Measurements from ENCODE around the gene NOTCH2.
"Not testable (repeated sequence)": the region's sequence is repeated elsewhere in the genome, so short reads cannot be mapped to it uniquely, and the experiment has no call there.

Gene NOTCH2
- total RNA-seq: 131 to 330 reads per million in 2 donors

DNA sequence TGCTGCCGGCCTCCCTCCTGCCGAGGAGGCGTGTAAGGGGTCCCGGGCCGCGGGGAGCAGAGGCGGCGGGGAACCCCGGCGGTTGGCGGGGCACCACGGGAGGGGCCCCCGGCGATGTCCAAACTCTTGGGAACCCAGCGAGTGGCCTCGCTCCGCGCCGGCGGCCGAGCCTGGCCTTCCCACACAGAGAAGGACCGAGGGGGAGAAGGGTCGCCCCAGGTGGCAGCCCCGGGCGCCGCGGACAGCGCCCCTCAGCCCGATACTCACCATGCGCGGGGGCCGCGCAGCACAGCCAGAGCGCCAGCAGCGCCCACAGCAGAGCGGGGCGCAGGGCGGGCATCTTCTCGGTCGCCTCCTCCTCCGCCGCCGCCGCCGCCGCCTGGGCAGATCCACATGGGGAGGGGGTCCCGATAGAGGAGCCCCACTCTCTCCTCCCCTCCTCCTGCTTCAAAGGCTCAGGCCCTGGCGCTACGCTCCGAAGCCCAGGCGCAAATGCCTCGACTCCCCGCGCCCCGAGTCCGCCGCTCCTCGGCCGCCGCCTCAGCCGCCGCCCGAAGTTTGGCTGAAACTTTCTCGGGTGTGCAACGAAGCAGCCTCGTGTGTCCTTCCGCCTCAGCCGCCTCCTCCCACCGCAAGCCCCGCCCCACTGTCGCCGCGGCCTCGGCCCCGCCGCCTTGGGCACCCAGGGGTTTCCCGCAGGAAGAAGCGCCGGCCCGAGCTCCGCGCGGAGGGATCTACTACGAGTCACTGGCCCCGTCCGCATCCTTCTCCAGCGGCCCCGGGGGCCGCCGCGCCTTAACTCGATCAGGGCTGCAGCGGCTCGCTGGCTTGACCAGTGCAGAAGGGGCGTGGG lies at the start of gene NOTCH2:
Gene NOTCH2 (minus strand): TSS at position 596 of the 853 bp plus-strand sequence. CDS start 256 bp downstream, at position 340.
- peak; percentile 52 for DNase-seq

- DNase-seq: not testable (repeated sequence)
These were observed 48.1 kb upstream of the NOTCH2 start for GRCh38 chr1:120117371-120118177.

DNA sequence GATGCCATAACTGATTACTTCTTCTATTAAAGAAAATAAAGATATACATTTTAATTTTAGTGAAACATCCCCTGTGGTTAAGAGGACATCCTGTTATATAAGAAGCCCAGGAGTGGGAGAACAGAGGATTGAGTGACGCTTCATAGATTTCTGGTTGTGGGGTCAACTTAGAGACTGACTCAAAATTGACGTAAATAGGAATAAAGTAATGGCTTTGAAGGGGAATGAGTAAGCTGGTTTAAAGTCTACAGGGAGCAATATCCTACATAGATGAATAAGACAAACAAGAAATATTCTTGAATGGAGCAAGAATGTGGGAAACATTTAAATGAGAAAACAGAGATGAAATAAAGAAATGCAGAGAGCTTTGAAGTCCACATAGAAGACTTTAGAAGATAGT lies 46.6 kb upstream of the NOTCH2 start:
- not testable (repeated sequence) for DNase-seq

DNA sequence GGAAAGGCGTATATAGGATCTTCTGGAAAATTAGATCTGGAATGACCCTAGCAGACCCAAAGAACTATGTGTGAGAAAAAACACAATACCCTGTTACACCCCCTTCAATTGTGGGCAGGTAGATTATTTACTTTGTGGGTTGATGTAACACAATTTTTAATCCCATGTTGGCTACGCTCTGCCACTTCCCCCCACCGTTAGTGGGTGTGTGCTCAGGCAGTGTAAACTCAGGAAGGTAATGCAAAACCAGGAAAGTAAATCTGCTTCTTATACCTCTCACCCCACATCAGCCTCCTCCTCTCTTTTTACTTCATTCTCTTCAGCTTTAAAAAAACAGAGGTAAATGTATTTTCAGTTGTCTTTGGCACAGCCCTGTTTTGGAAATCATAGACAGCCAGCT lies 43.7 kb upstream of the NOTCH2 start:
- not testable (repeated sequence) for DNase-seq

GRCh38 chr1:120112212-120112611 lies 42.8 kb upstream of the NOTCH2 start:
- DNase-seq: not testable (repeated sequence)

DNA sequence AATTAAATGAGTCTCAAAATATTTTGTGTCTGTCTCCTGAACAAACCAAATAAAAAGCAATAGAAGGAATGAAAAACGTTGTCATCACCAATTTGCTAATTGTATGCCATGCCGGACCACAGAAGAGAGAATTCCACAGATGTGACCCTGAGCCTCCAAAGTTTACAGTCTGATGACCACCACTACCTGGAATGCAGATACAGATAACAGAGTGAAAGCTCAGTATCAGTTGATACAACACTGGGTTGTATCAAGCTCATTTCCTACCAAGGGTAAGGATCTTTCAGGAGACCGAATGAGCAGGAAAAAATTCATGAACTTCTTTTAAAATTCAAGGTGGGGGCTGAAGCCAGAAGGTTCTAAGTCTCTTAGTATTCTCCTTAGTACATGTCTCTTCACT lies 42.3 kb upstream of the NOTCH2 start:
- DNase-seq: not testable (repeated sequence)

DNA sequence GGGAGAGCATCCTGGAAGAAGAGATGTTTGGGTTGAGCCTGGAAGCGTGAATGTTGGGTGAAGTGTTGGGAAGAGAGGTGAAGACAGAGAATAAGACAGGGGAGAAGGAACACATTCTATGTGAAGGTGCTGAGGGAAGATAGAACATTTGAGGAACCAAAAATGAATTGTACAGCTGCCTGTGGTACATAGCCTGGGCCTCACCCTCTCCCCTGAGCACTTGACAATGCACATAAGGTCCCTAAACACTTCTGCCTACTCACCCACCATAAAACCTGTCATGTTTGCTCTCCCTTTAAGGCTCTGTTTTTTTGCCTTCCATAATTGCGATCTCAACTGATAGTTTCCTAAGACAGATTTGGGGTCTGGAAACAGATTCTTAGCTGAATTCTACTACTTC lies 41.5 kb upstream of the NOTCH2 start:
- DNase-seq: not testable (repeated sequence)

DNA sequence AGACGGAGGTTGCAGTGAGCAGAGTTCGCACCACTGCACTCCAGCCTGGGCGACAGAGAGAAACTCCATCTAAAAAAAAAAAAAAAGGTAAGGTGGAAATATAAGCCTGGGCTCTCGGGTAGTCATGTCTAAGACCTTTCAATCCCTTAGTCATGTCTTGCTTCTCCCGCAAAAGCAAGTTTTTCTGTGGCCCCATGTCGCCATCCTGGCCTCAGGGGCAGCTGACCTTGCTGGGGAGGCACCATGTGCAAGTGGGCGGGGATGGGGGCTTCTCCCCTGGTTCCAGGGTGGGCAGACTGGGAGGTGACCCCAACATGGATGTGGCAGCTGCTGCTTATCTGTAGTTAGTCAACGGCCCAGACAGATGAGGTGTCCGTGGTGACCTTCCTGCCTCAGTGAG lies 40.2 kb upstream of the NOTCH2 start:
- not testable (repeated sequence) for DNase-seq

- DNase-seq: not testable (repeated sequence)
These were observed 39.7 kb upstream of the NOTCH2 start for GRCh38 chr1:120109180-120109579.

DNA sequence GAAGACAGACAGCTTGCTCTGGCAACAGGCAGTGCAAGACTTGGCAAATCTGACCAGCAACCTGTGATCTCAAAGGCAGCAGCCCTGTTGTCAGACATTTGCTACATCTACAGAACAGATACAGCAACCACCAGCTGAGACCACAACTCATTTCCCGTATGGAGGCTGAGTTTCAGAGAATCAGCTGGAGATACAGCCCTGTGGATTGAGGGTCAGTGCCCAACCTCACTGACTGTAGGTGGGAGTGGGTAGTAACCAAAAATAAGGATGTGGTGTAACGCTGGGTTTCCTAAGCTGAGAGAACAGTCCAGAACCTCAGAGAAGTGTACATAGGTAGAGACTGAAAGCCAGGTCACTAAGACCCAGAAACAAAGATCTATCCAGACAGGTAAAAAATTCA lies 35.8 kb upstream of the NOTCH2 start:
- DNase-seq: not testable (repeated sequence)

GRCh38 chr1:120103768-120104167 lies 34.3 kb upstream of the NOTCH2 start:
- DNase-seq: not testable (repeated sequence)

- not testable (repeated sequence) for DNase-seq
These were observed 32.1 kb upstream of the NOTCH2 start for GRCh38 chr1:120101593-120101992.

DNA sequence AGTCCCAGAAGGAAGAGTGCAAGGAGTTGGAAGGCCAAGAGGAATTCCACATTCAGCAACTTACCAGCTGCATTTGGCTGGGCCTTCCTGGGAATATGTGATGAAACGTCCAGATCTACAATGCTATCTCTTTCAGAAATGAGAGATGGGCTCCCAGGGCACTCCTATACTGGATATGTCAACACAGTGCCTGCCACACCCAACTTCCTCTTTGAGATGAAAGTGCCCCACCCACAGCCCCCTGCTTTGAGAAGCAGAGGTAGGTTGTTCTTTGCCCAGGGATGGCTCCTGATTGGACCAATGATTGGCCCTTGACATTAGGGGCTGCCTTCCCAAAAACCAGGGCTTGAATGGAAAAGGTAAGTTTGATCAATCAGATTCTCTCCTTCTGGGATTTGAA lies 31.1 kb upstream of the NOTCH2 start:
- not testable (repeated sequence) for DNase-seq

DNA sequence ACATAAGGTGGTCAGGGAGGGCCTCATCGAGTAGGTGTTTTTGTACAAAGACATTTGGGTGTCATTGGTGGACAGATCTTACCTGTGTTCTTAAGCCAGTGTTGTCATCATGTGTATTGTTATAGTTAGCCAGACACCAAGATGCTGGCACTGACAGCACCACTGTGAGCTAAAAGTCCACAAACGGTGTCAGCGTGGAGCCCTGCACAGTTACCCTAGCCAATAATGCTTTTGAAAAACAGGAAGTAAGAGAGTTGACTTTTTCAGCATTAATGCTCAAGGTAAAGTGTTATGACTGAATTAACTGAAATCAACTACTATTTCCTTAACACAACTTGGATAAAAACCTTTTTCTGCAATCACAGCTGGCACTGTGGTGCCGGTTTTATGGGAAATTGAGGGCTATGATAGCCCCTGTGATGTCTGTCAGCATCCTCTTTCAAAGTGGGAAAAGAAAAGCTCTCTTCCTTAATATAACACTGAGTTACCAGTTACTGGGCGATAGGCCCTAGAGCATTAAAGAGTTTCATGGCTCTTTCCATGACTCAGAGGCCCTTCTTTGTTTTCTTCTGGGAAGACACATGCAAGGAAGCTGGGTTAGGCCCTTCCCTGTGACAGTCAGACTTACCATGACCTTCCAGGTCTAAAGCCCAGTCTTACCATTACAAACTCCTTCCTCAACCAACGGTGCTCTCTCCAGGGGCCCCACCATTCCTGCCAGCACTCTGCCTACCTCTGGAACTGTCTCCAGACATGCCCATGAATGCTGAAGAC lies 29.7 kb upstream of the NOTCH2 start:
- DNase-seq: not testable (repeated sequence)

GRCh38 chr1:120096981-120097545 lies 27.6 kb upstream of the NOTCH2 start:
- DNase-seq: not testable (repeated sequence)

DNA sequence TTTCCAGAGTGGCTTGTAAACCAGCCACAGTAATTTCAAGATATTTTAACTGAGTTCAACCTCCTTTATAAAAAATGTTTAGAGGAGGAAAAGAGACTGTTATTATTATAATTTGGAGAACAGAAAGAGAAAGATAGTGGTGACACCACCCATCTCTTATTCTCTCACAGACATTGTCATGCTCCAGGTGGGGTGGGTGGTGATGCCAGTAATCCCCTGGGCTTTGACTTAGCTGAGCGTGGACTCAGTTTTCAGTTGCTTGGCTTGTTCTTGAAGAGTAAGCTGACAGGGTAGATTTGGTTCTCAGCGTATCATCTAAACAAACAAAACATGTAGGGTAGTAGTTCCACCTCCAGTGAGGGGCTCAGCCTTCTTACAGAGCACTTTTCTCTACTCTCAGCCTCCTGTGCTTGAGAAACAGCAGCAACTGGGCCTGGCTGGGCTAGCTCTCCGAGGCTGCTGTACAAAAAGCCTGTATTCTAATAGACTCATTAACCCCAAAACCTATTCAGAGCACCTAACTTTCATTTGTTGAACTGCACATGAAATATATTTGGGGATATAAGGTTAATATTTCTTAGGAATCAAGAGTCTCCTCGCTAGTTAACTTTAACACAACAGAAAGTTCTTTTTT lies 24.2 kb upstream of the NOTCH2 start:
- DNase-seq: not testable (repeated sequence)

DNA sequence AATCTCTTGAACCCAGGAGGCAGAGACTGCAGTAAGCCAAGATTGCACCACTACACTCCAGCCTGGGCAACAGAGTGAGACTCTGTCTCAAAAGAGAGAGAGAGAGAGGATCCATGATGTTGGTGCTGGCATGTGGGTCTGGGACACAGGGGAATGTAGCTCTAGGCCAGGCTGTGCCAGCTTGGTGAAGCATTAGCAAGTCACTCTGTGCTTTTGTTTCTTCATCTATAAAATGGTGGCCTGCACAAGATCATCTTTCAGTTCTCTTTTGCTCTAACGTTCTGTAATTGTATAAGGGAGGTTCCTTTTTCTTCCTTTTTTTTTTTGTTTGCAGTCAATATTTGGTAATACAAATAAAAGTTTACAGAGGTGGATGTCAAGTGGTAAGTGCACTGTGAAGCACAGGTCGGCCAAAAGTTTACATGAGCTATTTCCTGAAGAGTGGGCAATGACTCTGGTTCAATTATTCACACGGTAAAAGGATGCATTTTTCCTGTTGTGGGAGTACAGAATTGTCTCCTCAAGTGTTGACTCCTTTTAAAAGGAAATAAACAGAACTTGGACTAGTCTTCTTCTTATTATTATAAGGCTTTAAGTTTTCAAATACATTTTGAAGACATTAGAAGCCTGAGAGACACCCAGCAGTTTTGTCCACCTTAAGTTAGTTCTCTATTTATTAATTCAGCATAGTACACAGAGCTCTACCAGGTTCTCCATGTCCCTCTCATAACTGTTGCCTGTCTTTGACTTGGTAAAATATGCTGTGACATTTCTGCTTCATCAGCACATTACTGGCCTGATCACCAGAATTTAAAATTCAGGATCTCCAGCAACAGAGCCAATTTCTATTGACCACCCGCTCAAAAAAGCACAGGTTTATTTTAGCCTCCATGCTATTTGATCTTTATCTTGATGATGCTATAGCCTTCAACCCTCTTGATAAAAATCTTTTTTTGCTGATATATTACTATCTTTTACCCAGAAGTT lies 23.1 kb upstream of the NOTCH2 start:
- DNase-seq: not testable (repeated sequence)

- DNase-seq: not testable (repeated sequence)
These were observed 21.4 kb upstream of the NOTCH2 start for GRCh38 chr1:120090830-120091229.

GRCh38 chr1:120087959-120088358 lies 18.5 kb upstream of the NOTCH2 start:
- peak; percentile 1 for DNase-seq

- DNase-seq: not testable (repeated sequence)
These were observed 405 bp upstream of the NOTCH2 start for GRCh38 chr1:120069920-120070214.

DNA sequence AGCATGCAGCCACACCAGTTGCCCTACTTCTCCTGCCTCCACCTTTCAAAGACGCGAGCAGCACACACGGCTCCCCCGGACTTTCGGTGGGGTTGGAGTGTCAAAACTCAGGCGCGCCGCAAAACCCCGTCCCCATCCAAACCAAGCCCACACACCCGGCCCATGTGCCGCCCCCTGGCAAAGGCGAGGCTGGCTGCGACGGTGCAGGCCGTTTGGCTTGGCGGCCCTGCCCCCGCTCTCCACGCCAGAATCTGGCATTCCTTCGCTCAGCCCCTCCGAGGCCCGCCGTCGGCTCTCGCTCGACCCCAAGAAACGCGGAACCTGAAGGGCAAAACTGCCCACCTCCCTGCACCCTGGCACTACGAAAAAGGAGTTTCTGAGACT lies 787 bp downstream of the NOTCH2 start:
- not testable (repeated sequence) for DNase-seq

All from T-helper 9 cell (primary cell).